DOHH2 (cell line): Measurements from ENCODE around the gene PDZK1.

ENCODE experiments used
- EZH2phosphoT487 ChIP-seq: fragments of 200-600 bp; sonication (generic); IDR thresholded peaks from 2 replicates; pipeline ENCODE4 v1.6.1; 2017; ENCODE audit warnings: borderline replicate concordance, mild to moderate bottlenecking, antibody characterized with exemption, low read length, moderate library complexity, mixed read lengths
- TF ChIP-seq, protein P1 (sequence below): fragments of 200-600 bp; sonication (generic); IDR thresholded peaks from one replicate; pipeline ENCODE4 v1.5.1; 2014; ENCODE audit warnings: antibody characterized with exemption, mild to moderate bottlenecking, low read depth, low read length; ENCODE audit not compliant: poor library complexity, severe bottlenecking

DNA sequence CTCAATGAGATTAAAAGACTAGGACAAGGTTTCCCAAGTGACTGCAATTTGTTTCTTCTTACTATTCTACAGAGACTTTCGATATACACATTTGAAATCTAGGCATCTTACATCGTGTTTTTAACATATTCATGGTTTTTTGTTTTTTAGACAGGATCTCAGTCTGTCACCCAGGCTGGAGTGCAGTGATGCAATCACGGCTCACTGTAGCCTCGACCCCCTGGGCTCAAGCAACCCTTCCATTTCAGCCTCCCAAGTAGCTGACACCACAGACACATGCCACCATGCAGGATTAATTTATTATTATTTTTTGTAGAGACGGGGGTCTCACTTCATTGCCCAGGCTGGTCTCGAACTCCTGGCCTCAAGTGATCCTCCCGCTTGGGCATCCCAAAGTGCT lies 1.5 kb downstream of the PDZK1 start:
- TF ChIP-seq, protein P1, sequence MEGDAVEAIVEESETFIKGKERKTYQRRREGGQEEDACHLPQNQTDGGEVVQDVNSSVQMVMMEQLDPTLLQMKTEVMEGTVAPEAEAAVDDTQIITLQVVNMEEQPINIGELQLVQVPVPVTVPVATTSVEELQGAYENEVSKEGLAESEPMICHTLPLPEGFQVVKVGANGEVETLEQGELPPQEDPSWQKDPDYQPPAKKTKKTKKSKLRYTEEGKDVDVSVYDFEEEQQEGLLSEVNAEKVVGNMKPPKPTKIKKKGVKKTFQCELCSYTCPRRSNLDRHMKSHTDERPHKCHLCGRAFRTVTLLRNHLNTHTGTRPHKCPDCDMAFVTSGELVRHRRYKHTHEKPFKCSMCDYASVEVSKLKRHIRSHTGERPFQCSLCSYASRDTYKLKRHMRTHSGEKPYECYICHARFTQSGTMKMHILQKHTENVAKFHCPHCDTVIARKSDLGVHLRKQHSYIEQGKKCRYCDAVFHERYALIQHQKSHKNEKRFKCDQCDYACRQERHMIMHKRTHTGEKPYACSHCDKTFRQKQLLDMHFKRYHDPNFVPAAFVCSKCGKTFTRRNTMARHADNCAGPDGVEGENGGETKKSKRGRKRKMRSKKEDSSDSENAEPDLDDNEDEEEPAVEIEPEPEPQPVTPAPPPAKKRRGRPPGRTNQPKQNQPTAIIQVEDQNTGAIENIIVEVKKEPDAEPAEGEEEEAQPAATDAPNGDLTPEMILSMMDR: no peak
- TF ChIP-seq EZH2phosphoT487: no peak
